Neural cell (in vitro differentiated cells): ENCODE data around the gene RYR2. TPM values are rescaled to one million over a fixed set of nuclear protein-coding genes. Genes with fewer than 3 reads are reported as not detected.
"Not testable (repeated sequence)": the region's sequence is repeated elsewhere in the genome, so short reads cannot be mapped to it uniquely, and the experiment has no call there.

ENCODE experiments used
- H2AFZ ChIP-seq: fragments of 200-600, 300-800 bp; sonication (generic), shearing (Covaris generic); 2 replicates; pipeline ENCODE4 v1.6.0; 2014; ENCODE audit warnings: low read depth, mild to moderate bottlenecking, antibody characterized with exemption, low read length, moderate library complexity
- H3F3A ChIP-seq: fragments of 200-600 bp; shearing (Covaris generic); 2 replicates; pipeline ENCODE4 v1.6.1; 2016; ENCODE audit warnings: mild to moderate bottlenecking, moderate library complexity, mixed read lengths, antibody characterized with exemption, low read length; ENCODE audit not compliant: insufficient read depth, poor library complexity, severe bottlenecking
- H3K27ac ChIP-seq: fragments of 200-600, 300-800 bp; sonication (generic), shearing (Covaris generic); 2 replicates; pipeline ENCODE4 v1.5.1; 2014; ENCODE audit warnings: mild to moderate bottlenecking, low read length, moderate library complexity
- H3K27me3 ChIP-seq: fragments of 300-800, 200-600 bp; sonication (generic), shearing (Covaris generic); 2 replicates; pipeline ENCODE4 v1.6.0; 2014; ENCODE audit warnings: mild to moderate bottlenecking, low read depth, low read length, moderate library complexity; ENCODE audit not compliant: insufficient read depth
- H3K36me3 ChIP-seq: fragments of 300-800, 200-600 bp; sonication (generic), shearing (Covaris generic); 2 replicates; pipeline ENCODE4 v1.5.1; 2014; ENCODE audit warnings: mild to moderate bottlenecking, antibody characterized with exemption, low read length, moderate library complexity; ENCODE audit not compliant: insufficient read depth
- H3K4me2 ChIP-seq: fragments of 300-800, 200-600 bp; sonication (generic), shearing (Covaris generic); 2 replicates; pipeline ENCODE4 v1.6.0; 2014; ENCODE audit warnings: mild to moderate bottlenecking, low read length
- H3K4me3 ChIP-seq: fragments of 300-800, 200-600 bp; sonication (generic), shearing (Covaris generic); 2 replicates; pipeline ENCODE4 v1.5.1; 2014; ENCODE audit warnings: mild to moderate bottlenecking, low read length, moderate library complexity
- H3K79me2 ChIP-seq: fragments of 200-600 bp; shearing (Covaris generic); replicated peaks from 2 replicates; pipeline ENCODE4 v1.6.0; 2014; ENCODE audit warnings: mild to moderate bottlenecking, low read length, moderate library complexity; ENCODE audit not compliant: insufficient read depth
- H3K9ac ChIP-seq: fragments of 300-800, 200-600 bp; sonication (generic), shearing (Covaris generic); 2 replicates; pipeline ENCODE4 v1.6.1; 2016; ENCODE audit warnings: mild to moderate bottlenecking, low read length, mixed read lengths
- H3K9me2 ChIP-seq: fragments of 200-600 bp; shearing (Covaris generic); 2 replicates; pipeline ENCODE4 v1.6.1; 2016; ENCODE audit warnings: mild to moderate bottlenecking, low read length, mixed read lengths; ENCODE audit not compliant: insufficient read depth
- H3K9me3 ChIP-seq: fragments of 200-600, 300-800 bp; sonication (generic), shearing (Covaris generic); 2 replicates; pipeline ENCODE4 v1.6.1; 2016; ENCODE audit warnings: mild to moderate bottlenecking, mixed run types, low read length, moderate library complexity, mixed read lengths
- H4K20me1 ChIP-seq: fragments of 200-600 bp; shearing (Covaris generic); 2 replicates; pipeline ENCODE4 v1.6.1; 2016; ENCODE audit warnings: mild to moderate bottlenecking, mixed run types; ENCODE audit not compliant: insufficient read depth
- EP300 ChIP-seq: fragments of 450-650 bp; conservative IDR thresholded peaks from 2 replicates; pipeline ENCODE4 v1.6.1; 2014; ENCODE audit warnings: antibody characterized with exemption, mild to moderate bottlenecking, moderate library complexity; ENCODE audit not compliant: poor library complexity, severe bottlenecking
- EZH2 ChIP-seq: fragments of 200-600, 300-800 bp; shearing (Covaris generic), sonication (generic); IDR thresholded peaks from 2 replicates; pipeline ENCODE4 v1.6.1; 2014; ENCODE audit warnings: antibody characterized with exemption, low read length, borderline replicate concordance, mild to moderate bottlenecking; ENCODE audit not compliant: insufficient read depth, poor library complexity, severe bottlenecking
- MXI1 ChIP-seq: fragments of 450-650 bp; conservative IDR thresholded peaks from 2 replicates; pipeline ENCODE4 v1.6.1; 2014; ENCODE audit warnings: antibody characterized with exemption, mild to moderate bottlenecking; ENCODE audit not compliant: poor library complexity, severe bottlenecking
- POLR2AphosphoS5 ChIP-seq: IDR thresholded peaks from 2 replicates; pipeline ENCODE4 v1.6.1; 2012
- RAD21 ChIP-seq: fragments of 450-650 bp; conservative IDR thresholded peaks from 2 replicates; pipeline ENCODE4 v1.6.1; 2014; ENCODE audit warnings: antibody characterized with exemption, mild to moderate bottlenecking, moderate library complexity
- REST ChIP-seq: IDR thresholded peaks from 2 replicates; pipeline ENCODE4 v1.6.1; 2012; ENCODE audit warnings: borderline replicate concordance
- SMC3 ChIP-seq: fragments of 450-650 bp; conservative IDR thresholded peaks from 2 replicates; pipeline ENCODE4 v1.6.1; 2014; ENCODE audit warnings: antibody characterized with exemption, mild to moderate bottlenecking, moderate library complexity; ENCODE audit not compliant: poor library complexity
- TAF1 ChIP-seq: IDR thresholded peaks from 2 replicates; pipeline ENCODE4 v1.6.1; 2012; ENCODE audit warnings: low read depth
- polyA plus RNA-seq: library from polyadenylated mRNA; depleted of rRNA; stranded (reverse); fragments of >200 nt; gene quantifications from 2 replicates; pipeline ENCODE4 v1.2.3, GENCODE V29; 2014
- TF ChIP-seq, protein P1 (sequence below): fragments of 450-650 bp; IDR thresholded peaks from 2 replicates; pipeline ENCODE4 v1.5.1; 2014; ENCODE audit warnings: antibody characterized with exemption, mild to moderate bottlenecking, moderate library complexity; ENCODE audit not compliant: poor library complexity, severe bottlenecking

RYR2 gene
- polyA plus RNA-seq, 1 donor from 2014 or later, result 3.8 TPM

DNA sequence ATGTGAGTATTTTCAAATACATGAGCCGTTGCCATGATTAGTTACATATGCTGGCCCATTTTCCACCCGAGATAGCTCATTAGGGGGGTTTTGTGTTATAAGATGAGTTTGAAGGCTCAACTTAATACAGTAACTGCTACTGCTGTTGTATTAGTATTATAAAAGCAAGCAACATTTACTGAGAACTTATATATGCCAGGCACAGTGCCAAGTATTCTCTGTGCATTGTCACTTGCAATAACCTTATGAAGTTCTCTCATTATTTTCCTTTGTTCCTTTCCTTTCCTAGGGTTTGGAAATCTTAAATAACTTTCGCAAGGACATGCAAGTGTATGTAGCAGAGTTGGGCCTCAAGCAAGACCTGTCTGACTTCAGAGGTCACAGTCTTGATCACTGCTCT, 107.9 kb downstream of the RYR2 start:
- Histone ChIP-seq H3K9ac (no peak overlapping the region), H2AFZ (no peak overlapping the region), H3K27ac (no peak overlapping the region), H3K9me3 (no peaks in the 10 kb centered on the region), H3K9me2 (no peaks in the 10 kb centered on the region), H3K36me3 (no peaks in the 10 kb centered on the region), H3K4me3 (no peak overlapping the region), H3K27me3 (no peaks in the 10 kb centered on the region), H3F3A (no peaks in the 10 kb centered on the region), H3K4me2 (no peak overlapping the region), H4K20me1 (no peaks in the 10 kb centered on the region), H3K79me2 (no peaks in the 10 kb centered on the region)
- no peak for TF ChIP-seq SMC3
- TF ChIP-seq MXI1, result no peak
- no peak for TF ChIP-seq EP300
- TF ChIP-seq TAF1, result no peak
- TF ChIP-seq REST, result no peak
- TF ChIP-seq RAD21, result no peak
- TF ChIP-seq EZH2, result no peak
- no peak for TF ChIP-seq POLR2AphosphoS5
- TF ChIP-seq, protein P1, sequence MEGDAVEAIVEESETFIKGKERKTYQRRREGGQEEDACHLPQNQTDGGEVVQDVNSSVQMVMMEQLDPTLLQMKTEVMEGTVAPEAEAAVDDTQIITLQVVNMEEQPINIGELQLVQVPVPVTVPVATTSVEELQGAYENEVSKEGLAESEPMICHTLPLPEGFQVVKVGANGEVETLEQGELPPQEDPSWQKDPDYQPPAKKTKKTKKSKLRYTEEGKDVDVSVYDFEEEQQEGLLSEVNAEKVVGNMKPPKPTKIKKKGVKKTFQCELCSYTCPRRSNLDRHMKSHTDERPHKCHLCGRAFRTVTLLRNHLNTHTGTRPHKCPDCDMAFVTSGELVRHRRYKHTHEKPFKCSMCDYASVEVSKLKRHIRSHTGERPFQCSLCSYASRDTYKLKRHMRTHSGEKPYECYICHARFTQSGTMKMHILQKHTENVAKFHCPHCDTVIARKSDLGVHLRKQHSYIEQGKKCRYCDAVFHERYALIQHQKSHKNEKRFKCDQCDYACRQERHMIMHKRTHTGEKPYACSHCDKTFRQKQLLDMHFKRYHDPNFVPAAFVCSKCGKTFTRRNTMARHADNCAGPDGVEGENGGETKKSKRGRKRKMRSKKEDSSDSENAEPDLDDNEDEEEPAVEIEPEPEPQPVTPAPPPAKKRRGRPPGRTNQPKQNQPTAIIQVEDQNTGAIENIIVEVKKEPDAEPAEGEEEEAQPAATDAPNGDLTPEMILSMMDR, result no peak

- H3K27me3 ChIP-seq, H4K20me1 ChIP-seq, H2AFZ ChIP-seq, H3K9me3 ChIP-seq, H3K9ac ChIP-seq, H3K4me2 ChIP-seq, H3F3A ChIP-seq, H3K4me3 ChIP-seq, H3K79me2 ChIP-seq, H3K36me3 ChIP-seq, H3K9me2 ChIP-seq, H3K27ac ChIP-seq: not testable (repeated sequence)
Observed at GRCh38 chr1:237151979-237152378, 110.0 kb downstream of the RYR2 start.
